GM21737 (cell line): Measurements from ENCODE around the gene UQCC2.

Experiments used
- ATAC-seq: cut with Tn5 transposase; IDR thresholded peaks from one replicate; pipeline ENCODE4 v1.9.1; 2021; ENCODE audit warnings: mild to moderate bottlenecking, moderate library complexity; ENCODE audit not compliant: unreplicated experiment

The UQCC2 gene

GRCh38 chr6:33744001-33744848 lies 32.7 kb upstream of the UQCC2 start:
- no peak for ATAC-seq

GRCh38 chr6:33742837-33743236 lies 31.3 kb upstream of the UQCC2 start:
- ATAC-seq: no peak

GRCh38 chr6:33742092-33742491 lies 30.6 kb upstream of the UQCC2 start:
- ATAC-seq: no peak

- no peak for ATAC-seq
These were observed 29.3 kb upstream of the UQCC2 start for GRCh38 chr6:33740794-33741193.

- ATAC-seq: no peak
These were observed 28.7 kb upstream of the UQCC2 start for GRCh38 chr6:33740204-33740608.

GRCh38 chr6:33739571-33739970 lies 28.1 kb upstream of the UQCC2 start:
- ATAC-seq: no peak

- no peak for ATAC-seq
These were observed 27.4 kb upstream of the UQCC2 start for GRCh38 chr6:33738879-33739278.

- ATAC-seq: no peak
These were observed 26.7 kb upstream of the UQCC2 start for GRCh38 chr6:33738153-33738552.

GRCh38 chr6:33737267-33738026 lies 25.9 kb upstream of the UQCC2 start:
- ATAC-seq: no peak

- no peak for ATAC-seq
These were observed 23.7 kb upstream of the UQCC2 start for GRCh38 chr6:33735216-33735615.

GRCh38 chr6:33733709-33734007 lies 22.2 kb upstream of the UQCC2 start:
- ATAC-seq: no peak

- no peak for ATAC-seq
These were observed 21.6 kb upstream of the UQCC2 start for GRCh38 chr6:33732817-33733708.

- no peak for ATAC-seq
These were observed 20.9 kb upstream of the UQCC2 start for GRCh38 chr6:33732385-33732784.

- ATAC-seq: no peak
These were observed 20.3 kb upstream of the UQCC2 start for GRCh38 chr6:33731751-33732282.

GRCh38 chr6:33731035-33731434 lies 19.5 kb upstream of the UQCC2 start:
- no peak for ATAC-seq

GRCh38 chr6:33730611-33731010 lies 19.1 kb upstream of the UQCC2 start:
- no peak for ATAC-seq

- no peak for ATAC-seq
These were observed 17.6 kb upstream of the UQCC2 start for GRCh38 chr6:33729059-33729458.

GRCh38 chr6:33728438-33728837 lies 16.9 kb upstream of the UQCC2 start:
- ATAC-seq: no peak

- no peak for ATAC-seq
These were observed 16.4 kb upstream of the UQCC2 start for GRCh38 chr6:33727932-33728331.

- ATAC-seq: no peak
These were observed 15.6 kb upstream of the UQCC2 start for GRCh38 chr6:33727126-33727525.

- no peak for ATAC-seq
These were observed 15.2 kb upstream of the UQCC2 start for GRCh38 chr6:33726696-33727095.
